HG02610 (cell line): ENCODE results near the gene EFHD1.

Source experiments
- ATAC-seq: cut with Tn5 transposase; IDR thresholded peaks from one replicate; pipeline ENCODE4 v1.9.1; 2021; ENCODE audit warnings: mild to moderate bottlenecking, moderate library complexity; ENCODE audit not compliant: unreplicated experiment

The EFHD1 gene

DNA sequence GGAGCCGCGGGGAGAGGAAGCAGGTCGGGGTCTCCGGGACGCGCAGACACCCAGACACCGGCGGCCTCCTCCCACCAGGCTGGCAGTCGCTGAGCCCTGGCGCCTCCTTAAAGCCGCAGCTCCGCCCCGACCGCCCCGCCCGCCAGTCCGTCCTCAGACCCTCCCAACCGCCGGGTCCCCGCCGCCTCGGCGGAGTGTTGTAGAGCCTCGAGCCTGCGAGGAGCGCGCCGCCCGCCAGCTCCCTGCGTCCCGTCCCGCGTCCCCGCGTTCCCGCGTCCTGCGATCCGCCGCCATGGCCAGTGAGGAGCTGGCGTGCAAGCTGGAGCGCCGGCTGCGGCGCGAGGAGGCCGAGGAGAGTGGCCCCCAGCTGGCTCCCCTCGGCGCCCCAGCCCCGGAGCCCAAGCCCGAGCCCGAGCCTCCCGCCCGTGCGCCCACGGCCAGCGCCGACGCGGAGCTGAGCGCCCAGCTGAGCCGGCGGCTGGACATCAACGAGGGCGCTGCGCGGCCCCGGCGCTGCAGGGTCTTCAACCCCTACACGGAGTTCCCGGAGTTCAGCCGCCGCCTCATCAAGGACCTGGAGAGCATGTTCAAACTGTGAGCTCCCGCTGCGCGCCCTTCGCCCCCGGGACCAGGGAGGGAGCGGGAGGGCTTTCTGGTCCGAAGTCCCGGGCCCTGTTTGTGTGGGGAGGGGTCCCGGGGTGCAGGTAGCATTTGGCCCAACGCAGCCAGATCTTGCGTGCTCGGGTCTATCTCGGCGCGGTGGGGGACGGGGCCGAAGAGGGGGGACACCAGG is at the start of gene EFHD1:
EFHD1 (plus strand) TSS at position 192 of the 793 bp plus-strand sequence; CDS start at position 293, 101 bp downstream.
- ATAC-seq: no peak

GRCh38 chr2:232584238-232584637 is 49.2 kb upstream of the EFHD1 start:
- no peak for ATAC-seq

DNA sequence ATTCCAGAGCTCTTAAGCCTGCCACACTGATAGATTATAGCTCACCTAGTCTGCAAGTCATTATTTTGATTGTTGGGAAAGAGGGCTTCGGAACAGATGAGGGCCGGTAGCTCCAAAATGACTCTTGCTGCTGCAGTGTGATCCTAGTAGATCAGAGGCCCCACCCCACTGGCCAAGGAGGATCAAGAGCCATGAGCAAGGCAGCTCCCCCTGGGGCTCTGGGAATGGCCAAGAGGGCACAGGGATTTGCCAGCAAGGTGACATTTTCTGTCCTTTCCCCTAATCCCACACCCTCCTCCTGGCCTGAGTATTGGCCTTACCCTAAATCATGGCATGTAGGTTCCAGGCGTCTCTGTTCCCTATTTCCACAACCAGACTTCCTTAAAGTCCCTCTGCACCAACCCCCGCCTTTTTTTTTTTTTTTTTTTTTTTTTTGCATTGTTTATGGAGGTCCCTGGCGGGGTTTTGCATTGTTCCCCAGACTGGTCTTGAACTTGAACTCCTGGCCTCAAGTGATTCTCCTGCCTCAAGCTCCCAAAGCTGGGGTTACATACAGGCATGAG is 46.4 kb upstream of the EFHD1 start:
- ATAC-seq: no peak

- ATAC-seq: no peak
These were observed 45.9 kb upstream of the EFHD1 start for GRCh38 chr2:232587512-232587911.

GRCh38 chr2:232588031-232588430 is 45.4 kb upstream of the EFHD1 start:
- ATAC-seq: no peak

- ATAC-seq: no peak
These were observed 44.5 kb upstream of the EFHD1 start for GRCh38 chr2:232588680-232589585.

GRCh38 chr2:232592772-232593395 is 40.5 kb upstream of the EFHD1 start:
- no peak for ATAC-seq

- ATAC-seq: no peak
These were observed 39.4 kb upstream of the EFHD1 start for GRCh38 chr2:232593982-232594381.

DNA sequence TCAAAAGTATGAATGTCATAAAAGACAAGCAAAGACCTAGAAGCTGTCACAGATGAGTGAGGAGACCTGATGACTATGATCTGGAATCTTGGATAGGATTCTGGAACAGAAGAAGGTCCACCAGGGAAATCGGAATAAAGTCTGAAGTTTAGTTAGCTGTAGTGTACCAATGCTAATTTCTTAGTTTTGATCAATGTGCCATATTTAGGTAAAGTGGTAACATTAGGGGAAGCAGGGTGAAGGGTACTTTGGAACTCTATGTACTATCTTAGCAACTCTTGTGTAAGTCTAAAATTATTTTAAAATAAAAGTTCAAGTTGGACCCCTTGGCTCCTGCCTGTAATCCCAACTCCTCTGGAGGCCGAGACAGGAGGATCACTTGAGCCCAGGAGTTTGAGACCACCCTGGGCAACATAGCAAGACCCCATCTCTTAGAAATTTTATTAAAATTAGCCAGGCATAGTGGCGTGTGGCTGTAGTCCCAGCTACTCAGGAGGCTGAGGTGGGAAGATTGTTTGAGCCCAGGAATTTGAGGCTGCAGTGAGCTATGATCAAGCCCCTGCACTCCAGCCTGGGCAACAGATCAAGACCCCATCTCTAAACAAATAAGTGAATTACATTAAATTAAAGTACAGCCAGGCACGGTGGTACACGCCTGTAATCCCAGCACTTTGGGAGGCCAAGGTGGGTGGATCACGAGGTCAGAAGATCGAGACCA is 35.9 kb upstream of the EFHD1 start:
- no peak for ATAC-seq

- no peak for ATAC-seq
These were observed 35.1 kb upstream of the EFHD1 start for GRCh38 chr2:232598293-232598692.

GRCh38 chr2:232600053-232600773 is 33.2 kb upstream of the EFHD1 start:
- ATAC-seq: no peak

GRCh38 chr2:232603283-232603682 is 30.1 kb upstream of the EFHD1 start:
- no peak for ATAC-seq

DNA sequence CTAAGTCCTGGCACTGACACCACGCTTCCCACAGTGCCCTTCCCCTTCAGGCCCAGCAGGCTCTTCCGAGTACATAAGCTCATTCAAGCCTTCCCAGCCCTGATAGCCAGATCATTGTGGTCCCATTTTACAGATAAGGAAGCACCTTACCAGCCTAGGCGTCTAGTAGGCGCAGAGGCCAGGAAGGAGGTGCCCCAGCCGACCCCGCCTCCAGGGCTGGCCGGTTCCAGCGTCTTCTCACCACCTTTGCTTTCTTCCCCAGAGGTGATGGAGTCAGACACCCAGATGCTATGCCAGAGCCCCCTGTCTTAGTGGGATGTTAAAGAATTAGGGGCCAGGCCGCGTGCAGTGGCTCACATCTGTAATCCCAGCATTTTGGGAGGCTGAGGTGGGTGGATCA is 28.9 kb upstream of the EFHD1 start:
- no peak for ATAC-seq

DNA sequence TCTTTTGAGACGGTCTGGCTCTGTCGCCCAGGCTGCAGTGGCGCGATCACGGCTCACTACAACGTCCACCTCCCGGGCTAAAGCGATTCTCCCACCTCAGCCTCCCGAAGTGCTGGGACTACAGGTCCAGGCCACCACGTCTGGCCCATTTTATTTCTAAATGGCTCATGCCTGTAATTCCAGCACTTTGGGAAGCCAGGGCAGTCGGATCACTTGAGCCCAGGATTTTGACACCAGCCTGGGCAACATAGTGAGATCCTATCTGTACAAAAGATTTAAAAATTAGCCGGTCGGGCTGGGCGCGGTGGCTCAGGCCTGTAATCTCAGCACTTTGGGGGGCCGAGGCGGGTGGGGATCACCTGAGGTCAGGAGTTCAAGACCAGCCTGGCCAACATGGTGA is 26.4 kb upstream of the EFHD1 start:
- no peak for ATAC-seq

DNA sequence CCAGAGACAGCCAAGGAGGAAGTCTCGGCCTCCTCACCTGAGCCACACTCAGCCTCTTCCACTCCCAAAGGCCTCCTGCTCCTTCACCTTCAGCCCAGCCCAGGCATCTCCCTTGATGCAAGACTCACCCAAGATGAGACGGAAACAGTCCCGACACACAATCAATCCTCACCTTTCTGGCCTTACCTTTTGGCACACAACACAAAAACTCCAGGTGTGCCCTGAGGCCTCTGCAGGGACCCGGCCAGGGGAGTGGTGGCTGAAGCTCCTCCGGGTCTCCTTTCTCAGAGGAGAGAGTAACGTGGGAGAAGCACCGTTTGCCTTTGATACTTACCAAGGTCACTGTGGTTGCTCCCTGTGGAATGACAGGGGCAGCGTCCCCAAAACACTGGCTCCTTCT is 23.8 kb upstream of the EFHD1 start:
- no peak for ATAC-seq

DNA sequence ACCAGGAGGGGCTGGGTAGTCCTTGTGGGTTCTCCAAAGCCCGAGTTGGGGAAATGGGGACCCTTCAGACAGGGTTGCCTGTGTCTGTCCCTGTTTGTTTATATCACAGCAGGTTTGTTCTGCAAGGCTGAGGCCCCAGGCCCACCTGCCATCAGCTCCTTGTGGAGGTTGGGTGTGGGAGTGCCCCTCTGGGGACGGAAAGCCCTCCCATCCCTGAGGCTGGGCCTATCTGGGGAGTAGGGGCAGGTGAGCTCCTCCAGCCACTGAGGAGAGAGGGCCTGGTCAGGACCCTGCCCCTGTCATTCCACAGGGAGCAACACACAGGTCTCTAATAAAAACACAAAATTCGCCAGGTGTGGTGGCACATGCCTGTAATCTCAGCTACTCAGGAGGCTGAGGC is 23.3 kb upstream of the EFHD1 start:
- no peak for ATAC-seq

- no peak for ATAC-seq
These were observed 22.3 kb upstream of the EFHD1 start for GRCh38 chr2:232611061-232611460.

DNA sequence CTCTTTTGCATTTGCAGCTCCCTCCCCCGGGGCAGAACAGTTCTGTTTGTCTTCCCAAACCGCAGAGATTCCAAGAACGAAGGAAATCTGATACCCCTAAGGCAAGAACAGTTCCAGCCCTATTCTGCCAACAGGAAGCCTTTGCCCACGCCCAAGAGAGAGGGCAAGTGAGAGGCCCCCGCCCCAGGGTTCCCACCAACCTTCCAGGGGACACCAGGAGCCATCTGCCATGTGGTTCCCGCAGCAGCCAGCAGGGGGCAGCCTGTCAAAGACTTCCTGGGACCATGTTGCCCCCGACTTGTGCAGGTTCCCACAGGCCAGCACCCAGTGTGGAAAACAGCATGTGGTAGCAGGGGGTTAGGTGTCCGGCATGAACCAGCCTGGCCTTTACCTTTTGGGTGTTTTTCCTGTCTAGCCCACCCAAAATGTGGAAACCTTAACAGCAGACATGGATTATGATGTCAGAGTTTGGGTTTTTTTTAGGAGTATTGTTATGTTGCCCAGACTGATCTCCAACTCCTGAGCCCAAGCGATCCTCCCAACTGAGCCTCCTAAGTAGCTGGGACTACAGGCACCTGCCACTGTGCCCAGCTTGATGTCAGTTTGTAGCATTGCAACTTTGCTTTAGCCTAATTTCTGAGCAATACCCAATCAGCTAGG is 21.7 kb upstream of the EFHD1 start:
- ATAC-seq: no peak

- no peak for ATAC-seq
These were observed 19.8 kb upstream of the EFHD1 start for GRCh38 chr2:232613538-232614134.
